HL-60 (cell line): ENCODE measurements around the gene SLC7A4.

Experiments used
- CTCF ChIP-seq: IDR thresholded peaks from one replicate; pipeline ENCODE4 v1.5.1; 2011; ENCODE audit warnings: low read length, control low read depth, inconsistent platforms; ENCODE audit not compliant: insufficient read depth
- GABPA ChIP-seq: IDR thresholded peaks from 2 replicates; pipeline ENCODE4 v1.6.1; 2012; ENCODE audit warnings: low read depth
- POLR2AphosphoS5 ChIP-seq: IDR thresholded peaks from 2 replicates; pipeline ENCODE4 v1.6.1; 2012; ENCODE audit warnings: low read depth
- REST ChIP-seq: IDR thresholded peaks from 2 replicates; pipeline ENCODE4 v1.6.1; 2012; ENCODE audit warnings: low read depth; ENCODE audit not compliant: insufficient replicate concordance
- SPI1 ChIP-seq: IDR thresholded peaks from 2 replicates; pipeline ENCODE4 v1.6.1; 2012; ENCODE audit warnings: low read depth, mild to moderate bottlenecking, borderline replicate concordance

- TF ChIP-seq CTCF, result no peak
- no peak for TF ChIP-seq REST
- TF ChIP-seq GABPA, result no peak
- no peak for TF ChIP-seq POLR2AphosphoS5
- no peak for TF ChIP-seq SPI1
Observed at GRCh38 chr22:20985720-20986119, 46.6 kb downstream of the SLC7A4 start.
